PC-9 (cell line): ENCODE results near the gene RPL23.

Source experiments
- CTCF ChIP-seq: fragments of 200-600 bp; sonication (generic); conservative IDR thresholded peaks from 2 replicates; pipeline ENCODE4 v1.6.1; 2017; ENCODE audit warnings: mixed run types, antibody characterized with exemption, mild to moderate bottlenecking, moderate library complexity
- EZH2 ChIP-seq: fragments of 200-600 bp; sonication (generic); IDR thresholded peaks from 2 replicates; pipeline ENCODE4 v1.8.0; 2017; ENCODE audit warnings: antibody characterized with exemption, low read depth

- no peak for TF ChIP-seq CTCF
- no peak for TF ChIP-seq EZH2
These were observed 2.1 kb downstream of the RPL23 start for GRCh38 chr17:38851434-38851833.
